ENCODE measurements around the gene DNAH6. TPM values are rescaled to one million over a fixed set of nuclear protein-coding genes. Genes with fewer than 3 reads are reported as not detected.

DNAH6 gene
- total and polyA plus RNA-seq, 2 experiments from 2014 or later = 0.11 TPM; not detected in 1

DNA sequence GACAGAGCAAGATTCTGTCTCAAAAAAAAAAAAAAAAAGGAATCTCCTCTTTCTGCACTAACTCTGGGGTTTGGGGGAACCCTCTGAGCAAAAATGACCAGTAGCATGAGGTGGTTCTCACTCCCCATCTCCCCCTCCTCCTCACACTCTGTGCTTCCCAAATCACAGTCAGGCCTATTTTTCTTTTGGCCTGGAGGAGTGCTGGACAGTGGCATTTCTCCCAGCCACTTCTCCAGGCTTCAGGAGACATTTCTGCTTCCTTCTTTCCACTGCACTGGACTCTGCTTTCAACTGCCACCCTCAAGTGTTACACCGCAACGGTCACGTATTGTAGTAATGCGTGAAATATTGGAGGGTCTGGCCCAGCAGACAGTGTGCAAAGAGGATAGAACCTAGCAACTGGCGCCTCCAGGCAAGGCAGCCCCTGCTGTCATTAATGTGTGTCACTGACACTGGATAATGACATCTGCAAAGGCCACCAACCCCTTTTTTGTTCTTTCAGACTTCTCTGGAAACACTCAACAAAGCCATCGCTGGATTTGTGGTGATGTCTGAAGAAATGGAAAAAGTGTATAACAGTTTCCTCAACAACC lies 295.6 kb downstream of the DNAH6 start:
- Histone ChIP-seq H3K9ac (no peak overlapping the region), H3K36me3 (ENCODE audit: low read depth) (no peaks in the 10 kb centered on the region), H3K27me3 (replicated peaks; ENCODE audit: insufficient read depth) (no peaks in the 10 kb centered on the region), H3K79me2 (ENCODE audit: insufficient read depth) (no peaks in the 10 kb centered on the region), H3K27ac (no peak overlapping the region), H3K9me3 (ENCODE audit: low read depth) (no peaks in the 10 kb centered on the region), H3K9me2 (ENCODE audit: insufficient read depth) (no peaks in the 10 kb centered on the region), H3K4me3 (no peak overlapping the region), H3K4me2 (ENCODE audit: unreplicated experiment) (no peak overlapping the region), H3F3A (ENCODE audit: insufficient read depth) (peaks cover 16% of the 10 kb centered on the region), H3K4me1 (ENCODE audit: insufficient read depth) (peaks cover 17% of the 10 kb centered on the region), H4K20me1 (ENCODE audit: insufficient read depth) (no peaks in the 10 kb centered on the region), H2AFZ (no peak overlapping the region)
- no peak for TF ChIP-seq EZH2 (IDR thresholded peaks at IDR 0.05; ENCODE audit: insufficient read depth, poor library complexity, severe bottlenecking)
- TF ChIP-seq EZH2phosphoT487 (IDR thresholded peaks at IDR 0.05; ENCODE audit: insufficient read depth, low read depth) = no peak
- WGBS, 2 experiments (ENCODE audit: low coverage in 1 of 2, low lambda C conversion rate in 2 of 2, missing lambda C conversion rate in 2 of 2) = 95 to 98% methylated on average over 6 of the region's 6 CpGs
- in situ Hi-C loops (cut with MboI) = no loop called here
- no peak for DNase-seq

DNA sequence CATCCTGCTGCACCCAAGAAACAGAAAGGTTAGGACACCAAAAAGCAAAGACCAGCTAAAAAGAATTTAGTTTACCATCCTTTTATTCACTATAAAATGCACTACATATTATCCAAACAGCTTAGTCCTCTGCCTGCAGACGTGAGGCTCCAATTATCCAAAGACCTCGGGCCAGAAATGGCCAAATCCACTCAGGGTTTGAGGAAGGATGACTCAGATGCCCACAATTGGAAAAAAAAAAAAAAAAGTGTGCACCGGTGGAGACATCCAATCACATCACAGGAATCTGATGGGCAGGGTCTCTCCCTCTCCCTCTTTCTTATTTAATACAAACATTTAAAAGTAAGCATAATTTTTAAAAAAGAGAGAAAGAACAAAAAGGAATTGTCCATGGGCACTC lies 298.8 kb downstream of the DNAH6 start:
- peak; percentile 60 for DNase-seq
- in situ Hi-C loops (cut with MboI) = no loop called here
- H3K4me2 ChIP-seq (ENCODE audit: unreplicated experiment) = no peak overlapping the region
- WGBS, 2 experiments (ENCODE audit: low coverage in 1 of 2, low lambda C conversion rate in 2 of 2, missing lambda C conversion rate in 2 of 2) = 7 to 18% methylated on average over 2 to 3 of the region's 3 CpGs
- H3K36me3 ChIP-seq (ENCODE audit: low read depth) = no peaks in the 10 kb centered on the region
- TF ChIP-seq EZH2 (IDR thresholded peaks at IDR 0.05; ENCODE audit: insufficient read depth, poor library complexity, severe bottlenecking) (no peak), EZH2phosphoT487 (IDR thresholded peaks at IDR 0.05; ENCODE audit: insufficient read depth, low read depth) (no peak)
- no peak overlapping the region for H3K4me3 ChIP-seq
- no peaks in the 10 kb centered on the region for H3K9me2 ChIP-seq (ENCODE audit: insufficient read depth)
- no peaks in the 10 kb centered on the region for H3K4me1 ChIP-seq (ENCODE audit: insufficient read depth)
- H3K9ac ChIP-seq = no peak overlapping the region
- no peak overlapping the region for H3K27ac ChIP-seq
- H3K27me3 ChIP-seq (replicated peaks; ENCODE audit: insufficient read depth) = no peaks in the 10 kb centered on the region
- H3K9me3 ChIP-seq (ENCODE audit: low read depth) = no peaks in the 10 kb centered on the region
- no peaks in the 10 kb centered on the region for H3K79me2 ChIP-seq (ENCODE audit: insufficient read depth)
- no peaks in the 10 kb centered on the region for H4K20me1 ChIP-seq (ENCODE audit: insufficient read depth)
- no peaks in the 10 kb centered on the region for H3F3A ChIP-seq (ENCODE audit: insufficient read depth)
- no peak overlapping the region for H2AFZ ChIP-seq

DNA sequence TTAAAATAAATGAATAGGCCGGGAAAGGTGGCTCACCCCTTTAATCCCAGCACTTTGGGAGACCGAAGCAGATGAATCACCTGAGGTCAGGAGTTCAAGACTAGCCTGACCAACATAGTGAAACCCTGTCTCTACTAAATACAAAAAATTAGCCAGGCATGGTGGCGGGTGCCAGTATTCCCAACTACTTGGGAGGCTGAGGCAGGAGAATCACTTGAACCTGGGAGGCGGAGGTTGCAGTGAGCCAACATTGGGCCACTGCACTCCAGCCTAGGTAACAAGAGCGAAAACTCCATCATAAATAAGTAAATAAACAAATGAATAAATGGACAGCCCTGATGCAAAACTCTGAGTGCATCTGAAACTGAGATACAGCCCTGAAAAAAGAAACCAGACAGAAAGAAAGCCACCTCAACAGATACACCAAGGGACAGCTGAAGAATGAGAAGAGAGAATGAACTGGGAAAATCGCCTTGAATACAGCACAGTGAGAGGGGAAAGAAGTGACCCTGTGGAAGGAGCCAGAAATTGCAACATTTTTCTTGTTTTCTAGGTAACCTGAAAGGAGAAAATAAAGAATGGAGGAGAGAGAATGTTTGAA lies 300.2 kb downstream of the DNAH6 start:
- 82 to 84% methylated on average over 6 of the region's 6 CpGs for WGBS, 2 experiments (ENCODE audit: low coverage in 1 of 2, low lambda C conversion rate in 2 of 2, missing lambda C conversion rate in 2 of 2)
- Histone ChIP-seq H3K4me1 (ENCODE audit: insufficient read depth) (no peaks in the 10 kb centered on the region), H3K9me2 (ENCODE audit: insufficient read depth) (no peaks in the 10 kb centered on the region), H3K4me2 (ENCODE audit: unreplicated experiment) (no peak overlapping the region), H3K36me3 (ENCODE audit: low read depth) (no peaks in the 10 kb centered on the region), H4K20me1 (ENCODE audit: insufficient read depth) (no peaks in the 10 kb centered on the region), H3K4me3 (no peak overlapping the region), H2AFZ (no peak overlapping the region), H3K9ac (no peak overlapping the region), H3K27me3 (replicated peaks; ENCODE audit: insufficient read depth) (no peaks in the 10 kb centered on the region), H3F3A (ENCODE audit: insufficient read depth) (no peaks in the 10 kb centered on the region), H3K9me3 (ENCODE audit: low read depth) (no peaks in the 10 kb centered on the region), H3K27ac (no peak overlapping the region), H3K79me2 (ENCODE audit: insufficient read depth) (no peaks in the 10 kb centered on the region)
- no peak for DNase-seq
- in situ Hi-C loops (cut with MboI) = no loop called here
- TF ChIP-seq EZH2 (IDR thresholded peaks at IDR 0.05; ENCODE audit: insufficient read depth, poor library complexity, severe bottlenecking) (no peak), EZH2phosphoT487 (IDR thresholded peaks at IDR 0.05; ENCODE audit: insufficient read depth, low read depth) (no peak)

DNA sequence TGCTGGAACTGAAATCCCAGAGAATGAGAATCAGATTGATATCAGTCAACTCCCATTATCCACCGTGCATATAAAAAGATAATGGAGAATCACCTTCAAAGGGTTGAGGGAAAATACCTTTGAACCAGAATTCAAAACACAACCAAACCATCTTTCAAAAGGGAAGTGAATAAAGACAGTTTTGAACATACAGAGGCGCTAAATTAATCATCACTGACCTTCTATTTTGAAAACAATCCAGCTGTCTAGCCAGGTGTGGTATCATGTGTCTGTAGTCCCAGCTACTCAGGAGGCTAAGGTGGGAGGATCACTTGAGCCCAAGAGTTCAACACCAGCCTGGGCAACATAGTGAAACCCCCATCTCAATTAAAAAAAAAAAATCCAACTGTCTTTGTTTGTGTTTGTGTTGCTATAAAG lies 300.9 kb downstream of the DNAH6 start:
- H3K27ac ChIP-seq = no peak overlapping the region
- no peak for DNase-seq
- no peaks in the 10 kb centered on the region for H3K36me3 ChIP-seq (ENCODE audit: low read depth)
- H3F3A ChIP-seq (ENCODE audit: insufficient read depth) = no peaks in the 10 kb centered on the region
- no peak overlapping the region for H3K9ac ChIP-seq
- H3K9me3 ChIP-seq (ENCODE audit: low read depth) = no peaks in the 10 kb centered on the region
- H2AFZ ChIP-seq = no peak overlapping the region
- H3K27me3 ChIP-seq (replicated peaks; ENCODE audit: insufficient read depth) = no peaks in the 10 kb centered on the region
- WGBS, 2 experiments (ENCODE audit: low coverage in 1 of 2, low lambda C conversion rate in 2 of 2, missing lambda C conversion rate in 2 of 2) = 66 to 67% methylated on average over 2 of the region's 2 CpGs
- H3K79me2 ChIP-seq (ENCODE audit: insufficient read depth) = no peaks in the 10 kb centered on the region
- in situ Hi-C loops (cut with MboI) = no loop called here
- no peak overlapping the region for H3K4me2 ChIP-seq (ENCODE audit: unreplicated experiment)
- no peaks in the 10 kb centered on the region for H3K9me2 ChIP-seq (ENCODE audit: insufficient read depth)
- H3K4me1 ChIP-seq (ENCODE audit: insufficient read depth) = no peaks in the 10 kb centered on the region
- H3K4me3 ChIP-seq = no peak overlapping the region
- no peaks in the 10 kb centered on the region for H4K20me1 ChIP-seq (ENCODE audit: insufficient read depth)
- TF ChIP-seq EZH2phosphoT487 (IDR thresholded peaks at IDR 0.05; ENCODE audit: insufficient read depth, low read depth) (no peak), EZH2 (IDR thresholded peaks at IDR 0.05; ENCODE audit: insufficient read depth, poor library complexity, severe bottlenecking) (no peak)

All from GM23248 (cell line).